ENCODE measurements around the gene DMD. TPM values are rescaled to one million over a fixed set of nuclear protein-coding genes. Genes with fewer than 3 reads are reported as not detected.

DMD gene
- total RNA-seq, 2 donors from 2014 or later = 19.6 to 24.9 TPM

- peaks cover 6% of the 10 kb centered on the region for H3K9me3 Mint-ChIP-seq
These were observed 359.8 kb downstream of the DMD start for GRCh38 chrX:32851556-32851955.

GRCh38 chrX:32847921-32848320, 363.4 kb downstream of the DMD start:
- DNase-seq = no peak
- Histone ChIP-seq H3K4me1 (ENCODE audit: control insufficient read depth, insufficient read depth, low read length) (no peaks in the 10 kb centered on the region), H3K9me3 (ENCODE audit: control insufficient read depth, low read length) (no peaks in the 10 kb centered on the region), H3K27me3 (ENCODE audit: control insufficient read depth, insufficient read depth, low read length, poor library complexity, severe bottlenecking) (no peaks in the 10 kb centered on the region), H3K4me3 (ENCODE audit: low read length) (no peak overlapping the region), H3K36me3 (ENCODE audit: control insufficient read depth, insufficient read depth, low read length) (no peaks in the 10 kb centered on the region), H3K9ac (ENCODE audit: extremely low read depth, low read length, poor library complexity, severe bottlenecking) (no peak overlapping the region), H3K27ac (ENCODE audit: low read depth, low read length) (no peak overlapping the region)
- H3K36me3 Mint-ChIP-seq (ENCODE audit: low read depth) = no peaks in the 10 kb centered on the region
- H3K27ac Mint-ChIP-seq = no peak overlapping the region
- H3K4me3 Mint-ChIP-seq = no peak overlapping the region
- TF ChIP-seq CTCF (conservative IDR thresholded peaks at IDR 0.05) = no peak
- 87 to 89% methylated on average over 1 to 4 of the region's 5 CpGs for WGBS, 2 experiments (ENCODE audit: insufficient coverage in 1 of 2, insufficient read length in 1 of 2)
- H3K27me3 Mint-ChIP-seq (ENCODE audit: insufficient read depth) = no peaks in the 10 kb centered on the region
- no peaks in the 10 kb centered on the region for H3K9me3 Mint-ChIP-seq
- H3K4me1 Mint-ChIP-seq = peaks cover 4% of the 10 kb centered on the region

More at GRCh38 chrX:32851556-32851955, 359.8 kb downstream of the DMD start:
- H3K9ac ChIP-seq (ENCODE audit: extremely low read depth, low read length, poor library complexity, severe bottlenecking) = no peak overlapping the region
- no peak overlapping the region for H3K27ac ChIP-seq (ENCODE audit: low read depth, low read length)
- DNase-seq = no peak
- H3K4me1 ChIP-seq (ENCODE audit: control insufficient read depth, insufficient read depth, low read length) = no peaks in the 10 kb centered on the region
- H3K27me3 ChIP-seq (ENCODE audit: control insufficient read depth, insufficient read depth, low read length, poor library complexity, severe bottlenecking) = no peaks in the 10 kb centered on the region
- H3K36me3 Mint-ChIP-seq (ENCODE audit: low read depth) = no peaks in the 10 kb centered on the region
- no peaks in the 10 kb centered on the region for H3K4me1 Mint-ChIP-seq
- no peaks in the 10 kb centered on the region for H3K27me3 Mint-ChIP-seq (ENCODE audit: insufficient read depth)
- H3K4me3 ChIP-seq (ENCODE audit: low read length) = no peak overlapping the region
- no peak overlapping the region for H3K27ac Mint-ChIP-seq
- no peak for TF ChIP-seq CTCF (conservative IDR thresholded peaks at IDR 0.05)
- H3K36me3 ChIP-seq (ENCODE audit: control insufficient read depth, insufficient read depth, low read length) = no peaks in the 10 kb centered on the region
- 98% methylated on average over 5 of the region's 5 CpGs; no CpG with 5 or more reads in 1 of the 2 experiments for WGBS, 2 experiments (ENCODE audit: insufficient coverage in 1 of 2, insufficient read length in 1 of 2)
- no peak overlapping the region for H3K4me3 Mint-ChIP-seq
- no peaks in the 10 kb centered on the region for H3K9me3 ChIP-seq (ENCODE audit: control insufficient read depth, low read length)

GRCh38 chrX:32842053-32842452, 369.3 kb downstream of the DMD start:
- H3K9me3 Mint-ChIP-seq = no peaks in the 10 kb centered on the region
- no peak overlapping the region for H3K27ac ChIP-seq (ENCODE audit: low read depth, low read length)
- H3K9ac ChIP-seq (ENCODE audit: extremely low read depth, low read length, poor library complexity, severe bottlenecking) = no peak overlapping the region
- no peaks in the 10 kb centered on the region for H3K36me3 Mint-ChIP-seq (ENCODE audit: low read depth)
- TF ChIP-seq CTCF (conservative IDR thresholded peaks at IDR 0.05) = no peak
- H3K4me1 Mint-ChIP-seq = peaks cover 4% of the 10 kb centered on the region
- H3K36me3 ChIP-seq (ENCODE audit: control insufficient read depth, insufficient read depth, low read length) = no peaks in the 10 kb centered on the region
- no peak overlapping the region for H3K27ac Mint-ChIP-seq
- H3K4me1 ChIP-seq (ENCODE audit: control insufficient read depth, insufficient read depth, low read length) = no peaks in the 10 kb centered on the region
- no peak overlapping the region for H3K4me3 ChIP-seq (ENCODE audit: low read length)
- DNase-seq = no peak
- no peaks in the 10 kb centered on the region for H3K27me3 Mint-ChIP-seq (ENCODE audit: insufficient read depth)
- WGBS, 2 experiments (ENCODE audit: insufficient coverage in 1 of 2, insufficient read length in 1 of 2) = 86% methylated on average over 4 of the region's 4 CpGs; no CpG with 5 or more reads in 1 of the 2 experiments
- no peaks in the 10 kb centered on the region for H3K27me3 ChIP-seq (ENCODE audit: control insufficient read depth, insufficient read depth, low read length, poor library complexity, severe bottlenecking)
- H3K9me3 ChIP-seq (ENCODE audit: control insufficient read depth, low read length) = no peaks in the 10 kb centered on the region
- no peak overlapping the region for H3K4me3 Mint-ChIP-seq
